ENCODE measurements around the gene BLOC1S4. TPM values are rescaled to one million over a fixed set of nuclear protein-coding genes. Genes with fewer than 3 reads are reported as not detected.

The BLOC1S4 gene
- total RNA-seq, 1 donor from 2014 or later: 6.3 TPM

- H3K4me1 ChIP-seq (ENCODE audit: control insufficient read depth in 3 of 3, insufficient read depth in 3 of 3, low read length in 3 of 3): no peaks in the 10 kb centered on the region
- H3K9ac ChIP-seq (ENCODE audit: low read depth in 1 of 3, low read length in 3 of 3): no peak overlapping the region
- H3K4me3 ChIP-seq (ENCODE audit: low read length in 3 of 3): no peak overlapping the region
- no peak overlapping the region for H3K27ac ChIP-seq (ENCODE audit: low read depth, low read length)
- no peaks in the 10 kb centered on the region for H3K27me3 ChIP-seq (ENCODE audit: control insufficient read depth in 3 of 3, insufficient read depth in 3 of 3, low read length in 3 of 3)
- no peaks in the 10 kb centered on the region for H3K9me3 ChIP-seq (ENCODE audit: control insufficient read depth in 3 of 3, low read length in 3 of 3)
- H3K36me3 ChIP-seq (ENCODE audit: control insufficient read depth in 3 of 3, insufficient read depth in 3 of 3, low read length in 3 of 3): no peaks in the 10 kb centered on the region
Observed at GRCh38 chr4:6758728-6759127, 42.8 kb downstream of the BLOC1S4 start.

- H3K27ac ChIP-seq (ENCODE audit: low read depth, low read length): no peak overlapping the region
- no peaks in the 10 kb centered on the region for H3K4me1 ChIP-seq (ENCODE audit: control insufficient read depth in 3 of 3, insufficient read depth in 3 of 3, low read length in 3 of 3)
- H3K9ac ChIP-seq (ENCODE audit: low read depth in 1 of 3, low read length in 3 of 3): no peak overlapping the region
Observed at GRCh38 chr4:6760865-6761264, 44.9 kb downstream of the BLOC1S4 start.

GRCh38 chr4:6761649-6762615 lies 46.0 kb downstream of the BLOC1S4 start:
- no peaks in the 10 kb centered on the region for H3K36me3 ChIP-seq (ENCODE audit: control insufficient read depth in 3 of 3, insufficient read depth in 3 of 3, low read length in 3 of 3)
- no peak overlapping the region for H3K9ac ChIP-seq (ENCODE audit: low read depth in 1 of 3, low read length in 3 of 3)
- H3K27me3 ChIP-seq (ENCODE audit: control insufficient read depth in 3 of 3, insufficient read depth in 3 of 3, low read length in 3 of 3): no peaks in the 10 kb centered on the region
- no peaks in the 10 kb centered on the region for H3K4me1 ChIP-seq (ENCODE audit: control insufficient read depth in 3 of 3, insufficient read depth in 3 of 3, low read length in 3 of 3)
- H3K4me3 ChIP-seq (ENCODE audit: low read length in 3 of 3): no peak overlapping the region
- no peaks in the 10 kb centered on the region for H3K9me3 ChIP-seq (ENCODE audit: control insufficient read depth in 3 of 3, low read length in 3 of 3)
- H3K27ac ChIP-seq (ENCODE audit: low read depth, low read length): no peak overlapping the region

More at GRCh38 chr4:6760865-6761264, 44.9 kb downstream of the BLOC1S4 start:
- H3K4me3 ChIP-seq (ENCODE audit: low read length in 3 of 3): no peak overlapping the region
- H3K9me3 ChIP-seq (ENCODE audit: control insufficient read depth in 3 of 3, low read length in 3 of 3): no peaks in the 10 kb centered on the region
- H3K36me3 ChIP-seq (ENCODE audit: control insufficient read depth in 3 of 3, insufficient read depth in 3 of 3, low read length in 3 of 3): no peaks in the 10 kb centered on the region
- no peaks in the 10 kb centered on the region for H3K27me3 ChIP-seq (ENCODE audit: control insufficient read depth in 3 of 3, insufficient read depth in 3 of 3, low read length in 3 of 3)

GRCh38 chr4:6763330-6763851 lies 47.4 kb downstream of the BLOC1S4 start:
- H3K4me1 ChIP-seq (ENCODE audit: control insufficient read depth in 3 of 3, insufficient read depth in 3 of 3, low read length in 3 of 3): peaks cover 5 to 10% (median 8%) of the 10 kb centered on the region in 3 donors
- no peaks in the 10 kb centered on the region for H3K9me3 ChIP-seq (ENCODE audit: control insufficient read depth in 3 of 3, low read length in 3 of 3)
- H3K27me3 ChIP-seq (ENCODE audit: control insufficient read depth in 3 of 3, insufficient read depth in 3 of 3, low read length in 3 of 3): no peaks in the 10 kb centered on the region
- no peaks in the 10 kb centered on the region for H3K36me3 ChIP-seq (ENCODE audit: control insufficient read depth in 3 of 3, insufficient read depth in 3 of 3, low read length in 3 of 3)
- H3K27ac ChIP-seq (ENCODE audit: low read depth, low read length): no peak overlapping the region
- H3K9ac ChIP-seq (ENCODE audit: low read depth in 1 of 3, low read length in 3 of 3): no peak overlapping the region
- no peak overlapping the region for H3K4me3 ChIP-seq (ENCODE audit: low read length in 3 of 3)

- H3K9me3 ChIP-seq (ENCODE audit: control insufficient read depth in 3 of 3, low read length in 3 of 3): no peaks in the 10 kb centered on the region
- no peak overlapping the region for H3K4me3 ChIP-seq (ENCODE audit: low read length in 3 of 3)
- H3K27me3 ChIP-seq (ENCODE audit: control insufficient read depth in 3 of 3, insufficient read depth in 3 of 3, low read length in 3 of 3): no peaks in the 10 kb centered on the region
- no peak overlapping the region for H3K27ac ChIP-seq (ENCODE audit: low read depth, low read length)
- peaks cover 9 to 27% (median 23%) of the 10 kb centered on the region in 3 donors for H3K4me1 ChIP-seq (ENCODE audit: control insufficient read depth in 3 of 3, insufficient read depth in 3 of 3, low read length in 3 of 3)
- no peaks in the 10 kb centered on the region for H3K36me3 ChIP-seq (ENCODE audit: control insufficient read depth in 3 of 3, insufficient read depth in 3 of 3, low read length in 3 of 3)
- H3K9ac ChIP-seq (ENCODE audit: low read depth in 1 of 3, low read length in 3 of 3): no peak overlapping the region
Observed at GRCh38 chr4:6764976-6765620, 49.1 kb downstream of the BLOC1S4 start.

- peaks cover 14 to 33% (median 29%) of the 10 kb centered on the region in 3 donors for H3K4me1 ChIP-seq (ENCODE audit: control insufficient read depth in 3 of 3, insufficient read depth in 3 of 3, low read length in 3 of 3)
- H3K27me3 ChIP-seq (ENCODE audit: control insufficient read depth in 3 of 3, insufficient read depth in 3 of 3, low read length in 3 of 3): no peaks in the 10 kb centered on the region
- no peaks in the 10 kb centered on the region for H3K36me3 ChIP-seq (ENCODE audit: control insufficient read depth in 3 of 3, insufficient read depth in 3 of 3, low read length in 3 of 3)
- H3K27ac ChIP-seq (ENCODE audit: low read depth, low read length): no peak overlapping the region
- H3K9me3 ChIP-seq (ENCODE audit: control insufficient read depth in 3 of 3, low read length in 3 of 3): no peaks in the 10 kb centered on the region
- H3K4me3 ChIP-seq (ENCODE audit: low read length in 3 of 3): no peak overlapping the region
- H3K9ac ChIP-seq (ENCODE audit: low read depth in 1 of 3, low read length in 3 of 3): no peak overlapping the region
Observed at GRCh38 chr4:6765703-6766102, 49.7 kb downstream of the BLOC1S4 start.

Other genes with a start within 250 kb of the BLOC1S4 start
- gene PPP2R2C, start 243.6 kb upstream of the BLOC1S4 start, total RNA-seq: not detected
- gene MAN2B2, start 141.0 kb upstream of the BLOC1S4 start, total RNA-seq: 4.2 TPM
- gene MRFAP1, start 75.5 kb upstream of the BLOC1S4 start, total RNA-seq: 83.0 TPM
- gene S100P, start 22.3 kb upstream of the BLOC1S4 start, total RNA-seq: 0.52 TPM
- gene MRFAP1L1, start 6.3 kb upstream of the BLOC1S4 start, total RNA-seq: 32.9 TPM
- gene KIAA0232, start 66.6 kb downstream of the BLOC1S4 start, total RNA-seq: 12.5 TPM
- gene TBC1D14, start 193.7 kb downstream of the BLOC1S4 start, total RNA-seq: 40.2 TPM